Measurements from ENCODE around the gene DMRT1.

DNA sequence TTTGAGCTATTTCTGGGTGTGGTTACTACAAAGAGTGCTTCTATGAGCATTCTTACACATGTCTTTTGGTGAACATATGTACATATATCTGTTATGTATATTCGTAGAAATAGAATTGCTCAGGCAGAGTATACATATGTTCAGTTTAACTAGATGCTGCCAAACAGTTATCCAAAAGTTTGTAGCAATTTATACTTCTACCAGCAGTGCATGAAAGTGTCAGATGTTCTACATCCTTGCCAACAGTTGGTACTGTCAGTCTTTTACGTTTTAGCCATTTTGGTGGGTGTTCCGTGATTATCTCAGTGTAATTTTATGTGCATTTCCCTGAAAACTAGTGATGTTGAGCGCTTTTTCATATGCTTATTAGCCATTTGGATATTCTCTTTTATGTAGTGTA is 172.7 kb downstream of the DMRT1 start:
- TF ChIP-seq POLR2A (IDR thresholded peaks at IDR 0.05; ENCODE audit: low read depth, low read length) = no peak
- no peak for TF ChIP-seq POLR2AphosphoS5 (IDR thresholded peaks at IDR 0.05; ENCODE audit: low read depth, low read length)
- TF ChIP-seq TAF1 (IDR thresholded peaks at IDR 0.05; ENCODE audit: low read depth, low read length) = no peak
